Spleen (tissue), 11 donors: ENCODE measurements around the gene ZNF891. TPM values are rescaled to one million over a fixed set of nuclear protein-coding genes. Genes with fewer than 3 reads are reported as not detected.
A peak's percentile ranks its signal among the peaks of the same experiment; 100 is the strongest.

Experiments used
- DNase-seq: peaks from one replicate; pipeline ENCODE4 v3.0.0-alpha.2; 2020
- H3K27ac ChIP-seq, 8 donors: fragments of 200-600 bp; sonication (generic) in 7 of 8; 1 replicate in 4 of 8; 2 replicates in 4 of 8; pipeline versions ENCODE4 v1.5.0 to v1.8.0; 2016 to 2021; ENCODE audit warnings: inconsistent platforms in 4 of 8, mild to moderate bottlenecking in 4 of 8, moderate library complexity in 1 of 8
- H3K27me3 ChIP-seq, 7 donors: fragments of 200-600 bp; sonication (generic) in 6 of 7; replicated peaks in 1 of 7; 1 replicate in 4 of 7; 2 replicates in 3 of 7; pipeline versions ENCODE4 v1.5.0 to v1.8.0; 2016 to 2021; ENCODE audit warnings: inconsistent platforms in 3 of 7, mild to moderate bottlenecking in 1 of 7
- H3K36me3 ChIP-seq, 6 donors: fragments of 200-600 bp; sonication (generic) in 5 of 6; 1 replicate in 4 of 6; 2 replicates in 2 of 6; pipeline versions ENCODE4 v1.5.0 to v1.8.0; 2016 to 2021; ENCODE audit warnings: inconsistent platforms in 2 of 6
- H3K4me1 ChIP-seq, 6 donors: fragments of 200-600 bp; sonication (generic) in 5 of 6; 1 replicate in 3 of 6; 2 replicates in 3 of 6; pipeline versions ENCODE4 v1.5.0 to v1.8.0; 2016 to 2021; ENCODE audit warnings: inconsistent platforms in 3 of 6
- H3K4me3 ChIP-seq, 8 donors: fragments of 200-600 bp; sonication (generic) in 7 of 8; 1 replicate in 4 of 8; 2 replicates in 4 of 8; pipeline versions ENCODE4 v1.5.0 to v1.8.0; 2016 to 2021; ENCODE audit warnings: inconsistent platforms in 4 of 8, mild to moderate bottlenecking in 4 of 8, moderate library complexity in 2 of 8
- H3K9me3 ChIP-seq, 8 donors: fragments of 200-600 bp; sonication (generic) in 7 of 8; 1 replicate in 4 of 8; 2 replicates in 4 of 8; pipeline versions ENCODE4 v1.5.0 to v1.8.0; 2016 to 2021; ENCODE audit warnings: inconsistent platforms in 4 of 8
- POLR2A ChIP-seq, 3 donors: fragments of 450-650 bp; IDR thresholded peaks; one replicate each; pipeline ENCODE4 v1.5.1; 2017; ENCODE audit warnings: antibody characterized with exemption in 3 of 3, mild to moderate bottlenecking in 1 of 3
- POLR2AphosphoS5 ChIP-seq, 3 donors: sonication (generic); formaldehyde crosslinking; IDR thresholded peaks; one replicate each; pipeline ENCODE4 v1.5.1; 2017; ENCODE audit warnings: antibody characterized with exemption in 3 of 3
- WGBS, 5 donors: extraction: QIAGEN DNeasy Blood & Tissue Kit in 3 of 5; methylation state at CpG; one replicate each; pipeline versions ENCODE4 v1.1.5 to v1.1.7; 2013 to 2018; 5-methylcytosine and 5-hydroxymethylcytosine counted together
- intact Hi-C: fragments of 100-400 bp; cut with DNase I; formaldehyde crosslinking; loops from one replicate; pipeline ENCODE4 v1.15.0; 2023; ENCODE audit warnings: low total_unique reads
- polyA plus RNA-seq, 3 donors: library from polyadenylated mRNA; stranded (reverse); fragments of 200-250 nt; gene quantifications; one replicate each; pipeline ENCODE4 v1.2.1, GENCODE V29; 2013
- total RNA-seq, 7 donors: library from RNA; depleted of rRNA in 3 of 7; stranded (reverse); fragments of >200 nt in 3 of 7; fragmentation: NEBNext Ultra II Directional in 4 of 7; extraction: Animal tissue kit (Norgen Biotek cat#: 25700) in 4 of 7; gene quantifications; one replicate each; pipeline versions ENCODE4 v1.1.0 to v1.2.1, GENCODE V29; 2016 to 2021
- TF ChIP-seq, protein P1 (sequence below), 11 experiments: fragments of 200-600 bp in 7 of 11; fragments of 450-650 bp in 4 of 11; sonication (generic) in 4 of 11; IDR thresholded peaks in 8 of 11; conservative IDR thresholded peaks in 3 of 11; 1 replicate in 7 of 11; 2 replicates in 4 of 11; pipeline versions ENCODE4 v1.4.0 to v1.8.0; 2016 to 2021; ENCODE audit warnings: antibody characterized with exemption in 11 of 11, inconsistent platforms in 4 of 11, mild to moderate bottlenecking in 1 of 11
- donor health status: healthy with polysubstance abuse.
- donor health status: DM: no; HTN: no; CAD: no; lungs with moderate emphysema.
- donor health status: DM: no; HTN: no; CAD: no.
- donor health status: Bipolar disorder and iron deficiency.
- donor health status: healthy.
- donor health status: DM: no; HTN: no; CAD: no.
- donor health status: DM: yes; HTN: yes; CAD: no.

ZNF891 gene
- total and polyA plus RNA-seq, 10 donors, result 0.37 to 5.8 (median 2.7) TPM

DNA sequence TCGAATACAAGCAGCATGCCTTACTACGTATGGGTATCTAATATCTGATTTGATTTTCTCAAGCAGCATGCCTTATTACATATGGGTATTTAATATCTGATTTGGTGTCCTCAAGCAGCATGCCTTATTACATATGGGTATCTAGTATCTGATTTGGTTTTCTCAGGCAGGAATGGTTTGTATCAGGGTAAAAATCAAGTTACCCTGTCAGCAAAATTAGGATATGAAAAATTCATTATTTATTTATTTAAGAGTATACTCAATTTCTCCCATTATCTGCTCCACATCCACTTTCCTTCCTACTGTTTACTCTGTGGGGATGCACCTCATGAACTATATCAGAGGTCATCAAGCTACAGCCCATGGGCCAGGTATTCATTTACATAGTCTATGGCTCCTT lies 21.9 kb downstream of the ZNF891 start:
- TF ChIP-seq, protein P1, sequence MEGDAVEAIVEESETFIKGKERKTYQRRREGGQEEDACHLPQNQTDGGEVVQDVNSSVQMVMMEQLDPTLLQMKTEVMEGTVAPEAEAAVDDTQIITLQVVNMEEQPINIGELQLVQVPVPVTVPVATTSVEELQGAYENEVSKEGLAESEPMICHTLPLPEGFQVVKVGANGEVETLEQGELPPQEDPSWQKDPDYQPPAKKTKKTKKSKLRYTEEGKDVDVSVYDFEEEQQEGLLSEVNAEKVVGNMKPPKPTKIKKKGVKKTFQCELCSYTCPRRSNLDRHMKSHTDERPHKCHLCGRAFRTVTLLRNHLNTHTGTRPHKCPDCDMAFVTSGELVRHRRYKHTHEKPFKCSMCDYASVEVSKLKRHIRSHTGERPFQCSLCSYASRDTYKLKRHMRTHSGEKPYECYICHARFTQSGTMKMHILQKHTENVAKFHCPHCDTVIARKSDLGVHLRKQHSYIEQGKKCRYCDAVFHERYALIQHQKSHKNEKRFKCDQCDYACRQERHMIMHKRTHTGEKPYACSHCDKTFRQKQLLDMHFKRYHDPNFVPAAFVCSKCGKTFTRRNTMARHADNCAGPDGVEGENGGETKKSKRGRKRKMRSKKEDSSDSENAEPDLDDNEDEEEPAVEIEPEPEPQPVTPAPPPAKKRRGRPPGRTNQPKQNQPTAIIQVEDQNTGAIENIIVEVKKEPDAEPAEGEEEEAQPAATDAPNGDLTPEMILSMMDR (IDR thresholded peaks at IDR 0.05 in 8 of 11, conservative IDR thresholded peaks at IDR 0.05 in 3 of 11), result no peak
- TF ChIP-seq POLR2A (IDR thresholded peaks at IDR 0.05) (no peak), POLR2AphosphoS5 (IDR thresholded peaks at IDR 0.05) (no peak)
- no peak for DNase-seq
- peaks cover 86 to 100% (median 100%) of the 10 kb centered on the region in 8 donors for H3K9me3 ChIP-seq
- no peaks in the 10 kb centered on the region for H3K4me1 ChIP-seq
- H3K4me3 ChIP-seq, result peak overlapping the region in 1 of 8 donors; percentile 5
- no peaks in the 10 kb centered on the region for H3K27me3 ChIP-seq
- intact Hi-C loops, result no loop called here
- WGBS, 5 donors, result 93 to 100% (median 96%) methylated on average over 2 of the region's 2 CpGs
- H3K36me3 ChIP-seq, result peaks cover 21 to 81% (median 44%) of the 10 kb centered on the region in 6 donors
- H3K27ac ChIP-seq, result no peak overlapping the region

DNA sequence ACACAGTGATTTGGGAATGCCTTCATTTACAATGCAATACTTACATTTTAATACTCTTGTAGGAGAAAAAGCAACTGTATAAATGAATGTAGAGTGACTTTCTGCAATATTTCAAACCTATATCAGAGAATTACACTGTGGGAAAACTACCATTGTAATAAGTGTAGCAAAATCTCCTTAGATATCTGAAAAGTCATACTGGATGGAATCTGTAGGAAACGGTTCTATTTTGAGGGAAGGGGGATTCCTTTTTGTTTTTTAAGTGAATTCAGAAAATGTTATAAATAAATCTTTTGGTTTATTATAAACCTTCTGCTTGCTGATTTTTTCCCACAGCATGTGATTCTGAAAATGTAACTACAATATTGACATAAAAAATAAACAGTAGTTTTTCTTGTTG lies 23.0 kb downstream of the ZNF891 start:
- peaks cover 89 to 100% (median 100%) of the 10 kb centered on the region in 8 donors for H3K9me3 ChIP-seq
- intact Hi-C loops, result no loop called here

DNA sequence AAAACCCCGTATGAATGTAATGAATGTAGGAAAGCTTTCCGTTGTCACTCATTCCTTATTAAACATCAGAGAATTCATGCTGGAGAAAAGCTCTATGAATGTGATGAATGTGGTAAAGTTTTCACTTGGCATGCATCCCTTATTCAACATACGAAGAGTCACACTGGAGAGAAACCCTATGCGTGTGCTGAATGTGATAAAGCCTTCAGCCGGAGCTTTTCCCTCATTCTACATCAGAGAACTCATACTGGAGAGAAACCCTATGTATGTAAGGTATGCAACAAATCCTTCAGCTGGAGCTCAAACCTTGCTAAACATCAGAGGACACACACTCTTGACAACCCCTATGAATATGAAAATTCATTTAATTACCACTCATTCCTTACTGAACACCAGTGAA lies 23.8 kb downstream of the ZNF891 start:
- no peak for TF ChIP-seq POLR2AphosphoS5 (IDR thresholded peaks at IDR 0.05)
- TF ChIP-seq, protein P1 (IDR thresholded peaks at IDR 0.05 in 8 of 11, conservative IDR thresholded peaks at IDR 0.05 in 3 of 11), result no peak
- no peak for TF ChIP-seq POLR2A (IDR thresholded peaks at IDR 0.05)
- peaks cover 94 to 100% (median 100%) of the 10 kb centered on the region in 8 donors for H3K9me3 ChIP-seq
- peaks cover 34 to 100% (median 63%) of the 10 kb centered on the region in 6 donors for H3K36me3 ChIP-seq
- peak overlapping the region in 1 of 8 donors; percentile 31 for H3K4me3 ChIP-seq
- intact Hi-C loops, result no loop called here
- H3K4me1 ChIP-seq, result no peaks in the 10 kb centered on the region
- H3K27ac ChIP-seq, result no peak overlapping the region
- DNase-seq, result no peak
- WGBS, 5 donors, result 93 to 98% (median 98%) methylated on average over 5 of the region's 5 CpGs
- H3K27me3 ChIP-seq, result no peaks in the 10 kb centered on the region

More for the DNA sequence above, 23.0 kb downstream of the ZNF891 start:
- 95 to 98% (median 96%) methylated on average over 1 of the region's 1 CpG for WGBS, 5 donors
- Histone ChIP-seq H3K27me3 (no peaks in the 10 kb centered on the region), H3K4me1 (no peaks in the 10 kb centered on the region), H3K36me3 (peaks cover 25 to 91% (median 54%) of the 10 kb centered on the region in 6 donors), H3K27ac (no peak overlapping the region), H3K4me3 (no peak overlapping the region)
- DNase-seq, result no peak
- TF ChIP-seq POLR2A (IDR thresholded peaks at IDR 0.05), result no peak
- TF ChIP-seq POLR2AphosphoS5 (IDR thresholded peaks at IDR 0.05), result no peak
- TF ChIP-seq, protein P1 (IDR thresholded peaks at IDR 0.05 in 8 of 11, conservative IDR thresholded peaks at IDR 0.05 in 3 of 11), result no peak

DNA sequence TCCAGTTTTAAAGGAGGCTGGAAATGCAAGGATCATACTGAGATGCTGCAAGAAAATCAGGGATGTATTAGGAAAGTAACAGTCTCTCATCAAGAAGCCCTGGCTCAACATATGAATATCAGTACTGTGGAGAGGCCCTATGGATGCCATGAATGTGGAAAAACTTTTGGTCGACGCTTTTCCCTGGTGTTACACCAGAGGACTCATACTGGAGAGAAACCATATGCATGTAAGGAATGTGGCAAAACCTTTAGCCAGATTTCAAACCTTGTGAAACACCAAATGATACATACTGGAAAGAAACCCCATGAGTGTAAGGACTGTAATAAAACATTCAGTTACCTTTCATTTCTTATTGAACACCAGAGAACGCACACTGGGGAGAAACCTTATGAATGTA lies 24.5 kb downstream of the ZNF891 start:
- Histone ChIP-seq H3K27ac (no peak overlapping the region), H3K36me3 (peaks cover 39 to 100% (median 69%) of the 10 kb centered on the region in 6 donors), H3K4me3 (peak overlapping the region in 1 of 8 donors; percentile 31), H3K27me3 (no peaks in the 10 kb centered on the region), H3K9me3 (peaks cover 94 to 100% (median 100%) of the 10 kb centered on the region in 8 donors), H3K4me1 (no peaks in the 10 kb centered on the region)
- no peak for TF ChIP-seq POLR2A (IDR thresholded peaks at IDR 0.05)
- TF ChIP-seq, protein P1 (IDR thresholded peaks at IDR 0.05 in 8 of 11, conservative IDR thresholded peaks at IDR 0.05 in 3 of 11), result no peak
- TF ChIP-seq POLR2AphosphoS5 (IDR thresholded peaks at IDR 0.05), result no peak
- DNase-seq, result no peak
- WGBS, 5 donors, result 92 to 99% (median 98%) methylated on average over 3 of the region's 3 CpGs
- intact Hi-C loops, result no loop called here
